Activated B cell treated with CpG ODN at 0.5 μM for 24 hours (primary cell): ENCODE measurements around the gene LTA. TPM values are rescaled to one million over a fixed set of nuclear protein-coding genes. Genes with fewer than 3 reads are reported as not detected.

Source experiments
- ATAC-seq: fragments of 200-7000 bp; cut with Tn5 transposase; one replicate; pipeline ENCODE4 v1.10.0; 2021; ENCODE audit warnings: low read depth, mild to moderate bottlenecking, moderate library complexity
- CTCF ChIA-PET: fragments of 350-600 bp; sonication (Branson Sonifier 250); formaldehyde crosslinking; loops from one replicate; lab custom pipeline; 2021; ENCODE audit warnings: antibody characterized with exemption; lab: Charles Lee
- POLR2A ChIA-PET: fragments of 350-600 bp; sonication (Branson Sonifier 250); formaldehyde crosslinking; loops from one replicate; lab custom pipeline; 2021; ENCODE audit warnings: antibody characterized with exemption; lab: Charles Lee
- DNase-seq: peaks from one replicate; pipeline ENCODE4 v3.0.0; 2022
- H3K27ac Mint-ChIP-seq: one replicate; pipeline ENCODE4 v1.8.0; 2020; ENCODE audit warnings: mixed read lengths
- H3K27me3 Mint-ChIP-seq: one replicate; pipeline ENCODE4 v1.8.0; 2021; ENCODE audit warnings: mixed read lengths
- H3K36me3 Mint-ChIP-seq: one replicate; pipeline ENCODE4 v1.8.0; 2021; ENCODE audit warnings: low read depth, mixed read lengths
- H3K4me1 Mint-ChIP-seq: one replicate; pipeline ENCODE4 v1.8.0; 2021; ENCODE audit warnings: mixed read lengths
- H3K4me3 Mint-ChIP-seq: one replicate; pipeline ENCODE4 v1.8.0; 2020; ENCODE audit warnings: mild to moderate bottlenecking, mixed read lengths
- H3K9me3 Mint-ChIP-seq: one replicate; pipeline ENCODE4 v1.8.0; 2020; ENCODE audit warnings: mixed read lengths
- CTCF ChIP-seq: fragments of 200-600 bp; IDR thresholded peaks from one replicate; pipeline ENCODE4 v1.8.0; 2022; ENCODE audit warnings: antibody characterized with exemption, mild to moderate bottlenecking
- intact Hi-C: fragments of 100-400 bp; cut with micrococcal nuclease; formaldehyde crosslinking; loops from one replicate; pipeline ENCODE4 v1.15.1; 2024
- total RNA-seq: library from RNA; stranded (reverse); gene quantifications from 2 replicates; pipeline ENCODE4 v1.2.3, GENCODE V29; 2022

The LTA gene
- total RNA-seq, 1 donor from 2014 or later: 66.0 TPM

GRCh38 chr6:31568537-31568961, 3.5 kb upstream of the LTA start:
- Mint-ChIP-seq H3K27me3 (no peaks in the 10 kb centered on the region), H3K9me3 (no peaks in the 10 kb centered on the region), H3K36me3 (peaks cover 24% of the 10 kb centered on the region), H3K27ac (peak overlapping the region; percentile 93), H3K4me1 (peaks cover 84% of the 10 kb centered on the region), H3K4me3 (peak overlapping the region; percentile 45)
- DNase-seq (peak; percentile 39), ATAC-seq (peak; percentile 71)
- no peak for TF ChIP-seq CTCF
- ChIA-PET CTCF (interaction anchor here (2.0 to 25.7 kb wide), 5 partner anchors 9 to 30 kb away, joined by 8 to 611 read pairs (median 11); partner anchors contain the start of genes ATP6V1G2, DDX39B and NFKBIL1), POLR2A (interaction anchor here (0.6 to 25.3 kb wide), 5 partner anchors 10 to 148 kb away, joined by 3 to 1155 read pairs (median 51); partner anchors contain the start of genes LST1, LTB, NCR3 and NFKBIL1)
- intact Hi-C loops: loop anchor here (1.0 to 10.0 kb wide), 4 partner anchors 8 to 1056 kb away; partner anchors contain the start of gene PPP1R18

DNA sequence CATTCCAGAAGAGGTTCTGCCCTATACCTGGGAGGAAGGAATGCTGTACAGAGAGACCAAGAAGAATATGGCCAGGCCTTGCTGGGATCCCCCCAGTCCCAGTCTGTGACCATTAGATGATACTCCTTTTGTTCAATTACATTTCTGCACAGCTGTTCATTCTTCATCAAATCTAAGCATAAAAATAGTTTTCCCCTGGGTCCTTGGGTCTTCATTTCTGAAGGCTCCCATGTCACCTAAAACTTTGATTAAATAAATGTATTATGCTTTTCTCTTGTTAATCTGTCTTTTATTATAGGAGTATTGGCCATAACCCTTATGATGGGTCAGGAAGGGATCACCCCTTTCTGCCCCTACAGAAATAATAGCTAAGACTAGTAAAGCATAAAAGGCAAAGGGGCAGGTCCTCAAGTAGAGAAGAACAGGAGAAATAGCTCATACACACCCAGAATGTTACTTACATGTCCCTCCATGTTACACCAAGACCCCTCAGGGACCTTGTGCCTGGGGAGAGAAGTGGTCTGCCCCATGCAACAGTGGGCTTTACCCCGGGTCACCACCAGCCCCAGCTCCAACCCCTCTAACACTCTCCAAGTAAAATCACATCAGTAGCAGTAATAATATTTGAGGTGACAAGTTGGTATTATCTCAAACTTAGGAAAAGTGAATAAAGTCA, 2.1 kb upstream of the LTA start:
- ATAC-seq (no peak), DNase-seq (no peak)
- Mint-ChIP-seq H3K9me3 (no peaks in the 10 kb centered on the region), H3K27ac (peak overlapping the region; percentile 93), H3K27me3 (no peaks in the 10 kb centered on the region), H3K4me3 (peak overlapping the region; percentile 45), H3K4me1 (peaks cover 87% of the 10 kb centered on the region), H3K36me3 (peaks cover 24% of the 10 kb centered on the region)
- intact Hi-C loops: loop anchor here (10.0 kb wide), 2 partner anchors 885 to 1055 kb away; partner anchors contain the start of gene PPP1R18
- TF ChIP-seq CTCF: no peak
- ChIA-PET POLR2A (interaction anchor here (0.7 to 25.3 kb wide), 8 partner anchors 7 to 1068 kb away, joined by 3 to 1155 read pairs (median 8); partner anchors contain the start of genes DDX39B, LST1, LTB and NCR3), CTCF (interaction anchor here (1.3 to 25.7 kb wide), 5 partner anchors 11 to 29 kb away, joined by 4 to 611 read pairs (median 10); partner anchors contain the start of genes ATP6V1G2, DDX39B and NFKBIL1)

DNA sequence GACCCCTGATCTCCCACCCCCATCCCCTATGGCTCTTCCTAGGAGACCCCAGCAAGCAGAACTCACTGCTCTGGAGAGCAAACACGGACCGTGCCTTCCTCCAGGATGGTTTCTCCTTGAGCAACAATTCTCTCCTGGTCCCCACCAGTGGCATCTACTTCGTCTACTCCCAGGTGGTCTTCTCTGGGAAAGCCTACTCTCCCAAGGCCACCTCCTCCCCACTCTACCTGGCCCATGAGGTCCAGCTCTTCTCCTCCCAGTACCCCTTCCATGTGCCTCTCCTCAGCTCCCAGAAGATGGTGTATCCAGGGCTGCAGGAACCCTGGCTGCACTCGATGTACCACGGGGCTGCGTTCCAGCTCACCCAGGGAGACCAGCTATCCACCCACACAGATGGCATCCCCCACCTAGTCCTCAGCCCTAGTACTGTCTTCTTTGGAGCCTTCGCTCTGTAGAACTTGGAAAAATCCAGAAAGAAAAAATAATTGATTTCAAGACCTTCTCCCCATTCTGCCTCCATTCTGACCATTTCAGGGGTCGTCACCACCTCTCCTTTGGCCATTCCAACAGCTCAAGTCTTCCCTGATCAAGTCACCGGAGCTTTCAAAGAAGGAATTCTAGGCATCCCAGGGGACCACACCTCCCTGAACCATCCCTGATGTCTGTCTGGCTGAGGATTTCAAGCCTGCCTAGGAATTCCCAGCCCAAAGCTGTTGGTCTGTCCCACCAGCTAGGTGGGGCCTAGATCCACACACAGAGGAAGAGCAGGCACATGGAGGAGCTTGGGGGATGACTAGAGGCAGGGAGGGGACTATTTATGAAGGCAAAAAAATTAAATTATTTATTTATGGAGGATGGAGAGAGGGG, 1.4 kb downstream of the LTA start:
- Mint-ChIP-seq H3K27me3 (no peaks in the 10 kb centered on the region), H3K9me3 (no peaks in the 10 kb centered on the region), H3K4me1 (peaks cover 95% of the 10 kb centered on the region), H3K36me3 (peaks cover 48% of the 10 kb centered on the region), H3K27ac (peak overlapping the region; percentile 99), H3K4me3 (peak overlapping the region; percentile 98)
- no peak for DNase-seq
- intact Hi-C loops: loop anchor here (2.0 kb wide), 1 partner anchor 79 kb away; the partner anchor contains the start of gene BAG6
- CTCF ChIA-PET: interaction anchor here (5.0 to 25.7 kb wide), 3 partner anchors 11 to 23 kb away, joined by 33 to 611 read pairs (median 577); partner anchors contain the start of genes ATP6V1G2, DDX39B, LST1 and LTB
- no peak for ATAC-seq
- POLR2A ChIA-PET: interaction anchor here (0.6 to 26.0 kb wide), 8 partner anchors 3 to 109 kb away, joined by 3 to 1155 read pairs (median 121); partner anchors contain the start of genes BAG6, LST1, LTA and LTB
- TF ChIP-seq CTCF: no peak

- ChIA-PET POLR2A (interaction anchor here (0.6 to 26.0 kb wide), 21 partner anchors 2 to 1924 kb away, joined by 3 to 1155 read pairs (median 6); partner anchors contain the start of genes ABHD16A, BAG6, C6orf47 and CLIC1), CTCF (interaction anchor here (1.0 to 25.7 kb wide), 5 partner anchors 10 to 22 kb away, joined by 3 to 611 read pairs (median 33); partner anchors contain the start of genes ATP6V1G2, DDX39B, LST1 and LTB)
- H3K9me3 Mint-ChIP-seq: no peaks in the 10 kb centered on the region
- no peak for TF ChIP-seq CTCF
- peak overlapping the region; percentile 99 for H3K27ac Mint-ChIP-seq
- ATAC-seq: peak; percentile 6
- peak overlapping the region; percentile 98 for H3K4me3 Mint-ChIP-seq
- no peaks in the 10 kb centered on the region for H3K27me3 Mint-ChIP-seq
- intact Hi-C loops: loop anchor here (2.0 kb wide), 1 partner anchor 78 kb away; the partner anchor contains the start of gene BAG6
- peaks cover 95% of the 10 kb centered on the region for H3K4me1 Mint-ChIP-seq
- DNase-seq: no peak
- peaks cover 55% of the 10 kb centered on the region for H3K36me3 Mint-ChIP-seq
These were observed 2.3 kb downstream of the LTA start for GRCh38 chr6:31574106-31575061.
